HEK293 (cell line): ENCODE results near the gene MMP14.

ENCODE experiments used
- CTCF ChIP-seq: fragments of 450-650 bp; formaldehyde crosslinking; IDR thresholded peaks from 2 replicates; pipeline ENCODE4 v1.5.1; 2016; ENCODE audit warnings: missing biosample characterization, missing genetic modification characterization
- ELK4 ChIP-seq: IDR thresholded peaks from 2 replicates; pipeline ENCODE4 v1.6.1; 2011; ENCODE audit warnings: mild to moderate bottlenecking, low read depth, low read length, borderline replicate concordance
- GLI2 ChIP-seq: fragments of 450-650 bp; formaldehyde crosslinking; IDR thresholded peaks from 2 replicates; pipeline ENCODE4; 2017; ENCODE audit warnings: missing biosample characterization, missing genetic modification characterization, low read depth, borderline replicate concordance
- INSM2 ChIP-seq: fragments of 450-650 bp; formaldehyde crosslinking; IDR thresholded peaks from 2 replicates; pipeline ENCODE4 v1.5.1; 2016; ENCODE audit warnings: missing biosample characterization, missing genetic modification characterization
- MEIS1 ChIP-seq: sonication (generic); formaldehyde crosslinking; IDR thresholded peaks from 2 replicates; pipeline ENCODE4 v1.8.1; 2022; ENCODE audit warnings: missing genetic modification reagents, mild to moderate bottlenecking, borderline replicate concordance
- PRDM4 ChIP-seq: fragments of 450-650 bp; formaldehyde crosslinking; IDR thresholded peaks from 2 replicates; pipeline ENCODE4 v1.5.1; 2017; ENCODE audit warnings: missing biosample characterization, missing genetic modification characterization
- REPIN1 ChIP-seq: fragments of 450-650 bp; formaldehyde crosslinking; IDR thresholded peaks from 2 replicates; pipeline ENCODE4 v1.5.1; 2017; ENCODE audit warnings: missing biosample characterization, missing genetic modification characterization, low read depth
- SCRT2 ChIP-seq: fragments of 450-650 bp; formaldehyde crosslinking; IDR thresholded peaks from 2 replicates; pipeline ENCODE4 v1.5.1; 2016; ENCODE audit warnings: missing biosample characterization, missing genetic modification characterization
- ZBTB21 ChIP-seq: fragments of 450-650 bp; formaldehyde crosslinking; IDR thresholded peaks from 2 replicates; pipeline ENCODE4 v1.5.1; 2017; ENCODE audit warnings: missing biosample characterization, missing genetic modification characterization
- ZBTB26 ChIP-seq: fragments of 450-650 bp; formaldehyde crosslinking; optimal IDR thresholded peaks from 2 replicates; pipeline ENCODE3; 2016; ENCODE audit warnings: missing biosample characterization, mild to moderate bottlenecking, missing genetic modification characterization
- ZBTB49 ChIP-seq: fragments of 450-650 bp; formaldehyde crosslinking; IDR thresholded peaks from 2 replicates; pipeline ENCODE4 v1.5.1; 2016; ENCODE audit warnings: missing biosample characterization, missing genetic modification characterization, low read depth
- ZIC2 ChIP-seq: fragments of 450-650 bp; formaldehyde crosslinking; IDR thresholded peaks from 2 replicates; pipeline ENCODE4 v1.5.1; 2016; ENCODE audit warnings: missing biosample characterization, missing genetic modification characterization
- ZNF10 ChIP-seq: fragments of 450-650 bp; formaldehyde crosslinking; IDR thresholded peaks from 2 replicates; pipeline ENCODE4 v1.5.1; 2017; ENCODE audit warnings: missing biosample characterization, missing genetic modification characterization
- ZNF157 ChIP-seq: fragments of 450-650 bp; formaldehyde crosslinking; IDR thresholded peaks from 2 replicates; pipeline ENCODE4 v1.5.1; 2016; ENCODE audit warnings: missing biosample characterization, missing genetic modification characterization
- ZNF175 ChIP-seq: fragments of 450-650 bp; formaldehyde crosslinking; IDR thresholded peaks from 2 replicates; pipeline ENCODE4 v1.5.1; 2016; ENCODE audit warnings: missing biosample characterization, missing genetic modification characterization
- ZNF211 ChIP-seq: fragments of 450-650 bp; formaldehyde crosslinking; IDR thresholded peaks from 2 replicates; pipeline ENCODE4 v1.5.1; 2016; ENCODE audit warnings: low read depth, missing biosample characterization, missing genetic modification characterization
- ZNF280C ChIP-seq: fragments of 450-650 bp; formaldehyde crosslinking; IDR thresholded peaks from 2 replicates; pipeline ENCODE4 v1.5.1; 2016; ENCODE audit warnings: missing biosample characterization, missing genetic modification characterization
- ZNF37A ChIP-seq: fragments of 450-650 bp; IDR thresholded peaks from 2 replicates; pipeline ENCODE4 v1.5.1; 2018; ENCODE audit warnings: missing biosample characterization, missing genetic modification characterization
- ZNF48 ChIP-seq: fragments of 450-650 bp; formaldehyde crosslinking; IDR thresholded peaks from 2 replicates; pipeline ENCODE4 v1.5.1; 2016; ENCODE audit warnings: missing biosample characterization, missing genetic modification characterization
- ZNF513 ChIP-seq: fragments of 450-650 bp; IDR thresholded peaks from 2 replicates; pipeline ENCODE4 v1.5.1; 2018; ENCODE audit warnings: missing biosample characterization, missing genetic modification characterization
- ZNF530 ChIP-seq: fragments of 450-650 bp; formaldehyde crosslinking; IDR thresholded peaks from 2 replicates; pipeline ENCODE4 v1.5.1; 2016; ENCODE audit warnings: low read depth, missing biosample characterization, missing genetic modification characterization
- ZNF549 ChIP-seq: fragments of 450-650 bp; IDR thresholded peaks from 2 replicates; pipeline ENCODE4 v1.5.1; 2018; ENCODE audit warnings: missing biosample characterization, missing genetic modification characterization, mild to moderate bottlenecking, inconsistent platforms, moderate library complexity
- ZNF626 ChIP-seq: fragments of 450-650 bp; sonication (Bioruptor Pico); formaldehyde crosslinking; IDR thresholded peaks from 2 replicates; pipeline ENCODE4 v1.5.1; 2018; ENCODE audit warnings: missing biosample characterization, missing genetic modification characterization, inconsistent platforms
- ZNF837 ChIP-seq: fragments of 450-650 bp; formaldehyde crosslinking; IDR thresholded peaks from 2 replicates; pipeline ENCODE4 v1.5.1; 2016; ENCODE audit warnings: missing biosample characterization, missing genetic modification characterization
- ZSCAN23 ChIP-seq: fragments of 450-650 bp; formaldehyde crosslinking; IDR thresholded peaks from 2 replicates; pipeline ENCODE4 v1.5.1; 2016; ENCODE audit warnings: missing biosample characterization, missing genetic modification characterization

Gene MMP14

GRCh38 chr14:22872033-22872832 is 35.8 kb downstream of the MMP14 start (continued):
- TF ChIP-seq ZNF48 (tag by site-specific recombination) (no peak), ZNF280C (tag by site-specific recombination) (no peak), ZIC2 (tag by site-specific recombination) (no peak), ZNF10 (tag by site-specific recombination) (peak; percentile 92), PRDM4 (tag by site-specific recombination) (no peak), REPIN1 (no peak), ZBTB26 (tag by site-specific recombination) (peak; percentile 41), GLI2 (no peak), MEIS1 (CRISPR knock-in tag) (no peak), ZBTB49 (tag by site-specific recombination) (no peak), ZNF37A (no peak), ZNF530 (no peak), SCRT2 (no peak), ZNF157 (no peak), ZNF626 (no peak), INSM2 (tag by site-specific recombination) (0 out of 2 replicates have a peak, but pooled peaks have one; percentile 45), ZNF549 (tag by site-specific recombination) (no peak), CTCF (peak; percentile 86), ZBTB21 (tag by site-specific recombination) (no peak), ZNF211 (tag by site-specific recombination) (no peak), ELK4 (no peak), ZNF175 (tag by site-specific recombination) (no peak), ZNF513 (tag by site-specific recombination) (peak; percentile 69), ZNF837 (no peak), ZSCAN23 (tag by site-specific recombination) (no peak)
